IMR-90 (cell line): ENCODE measurements around the gene ATP12A. TPM values are rescaled to one million over a fixed set of nuclear protein-coding genes. Genes with fewer than 3 reads are reported as not detected.

Source experiments
- ATAC-seq: fragments of 200-7000 bp; cut with Tn5 transposase; 2 replicates; pipeline ENCODE4 v1.9.1; 2020; ENCODE audit warnings: low read depth, mild to moderate bottlenecking, moderate library complexity
- BruUV-seq: library from RNA; stranded (reverse); fragments of 400-500 nt; replicated peaks from 2 replicates; lab custom pipeline; 2021; lab: Mats Ljungman, UMichigan
- CTCF ChIA-PET: fragments of 300-600 bp; formaldehyde crosslinking; extraction: SDS; loops from one replicate; lab custom pipeline; 2021; ENCODE audit warnings: antibody characterized with exemption; lab: Yijun Ruan, JAX
- POLR2A ChIA-PET: fragments of 300-600 bp; sonication (Branson Sonifier 250); formaldehyde crosslinking; loops from one replicate; lab custom pipeline; 2022; ENCODE audit warnings: antibody characterized with exemption; ENCODE audit not compliant: unreplicated experiment; lab: Charles Lee
- DNase-seq: peaks from one replicate; pipeline ENCODE4 v3.0.0; 2013
- H2AFZ ChIP-seq: replicated peaks from 2 replicates; pipeline ENCODE3; 2013; ENCODE audit warnings: low read length, mild to moderate bottlenecking; ENCODE audit not compliant: poor library complexity
- H2AK5ac ChIP-seq: 2 replicates; pipeline ENCODE4 v1.6.1; 2013; ENCODE audit warnings: low read depth, low read length, inconsistent platforms
- H2AK9ac ChIP-seq: replicated peaks from 2 replicates; pipeline ENCODE3; 2013; ENCODE audit warnings: mild to moderate bottlenecking, low read depth, low read length, moderate library complexity; ENCODE audit not compliant: poor library complexity
- H2BK120ac ChIP-seq: 2 replicates; pipeline ENCODE4 v1.6.1; 2013; ENCODE audit warnings: low read depth, low read length, inconsistent platforms
- H2BK15ac ChIP-seq: 3 replicates; pipeline ENCODE4 v1.6.1; 2013; ENCODE audit warnings: low read depth, low read length, inconsistent platforms
- H2BK20ac ChIP-seq: 2 replicates; pipeline ENCODE4 v1.6.1; 2013; ENCODE audit warnings: low read depth, mild to moderate bottlenecking, inconsistent platforms, low read length, moderate library complexity
- H2BK5ac ChIP-seq: 2 replicates; pipeline ENCODE4 v1.6.1; 2013; ENCODE audit warnings: mild to moderate bottlenecking, low read depth, low read length, inconsistent platforms; ENCODE audit not compliant: poor library complexity, severe bottlenecking
- H3K14ac ChIP-seq: replicated peaks from 2 replicates; pipeline ENCODE4 v1.6.1; 2013; ENCODE audit warnings: low read depth, low read length, inconsistent platforms
- H3K18ac ChIP-seq: 2 replicates; pipeline ENCODE4 v1.6.1; 2013; ENCODE audit warnings: low read depth, low read length, control low read depth
- H3K23ac ChIP-seq: 2 replicates; pipeline ENCODE4 v1.6.1; 2013; ENCODE audit warnings: low read depth, low read length, inconsistent platforms
- H3K27ac ChIP-seq: 2 replicates; pipeline ENCODE4 v1.5.1; 2013; ENCODE audit warnings: mild to moderate bottlenecking, control low read depth, low read length; ENCODE audit not compliant: insufficient read depth
- H3K27me3 ChIP-seq: 2 replicates; pipeline ENCODE4 v1.6.1; 2013; ENCODE audit warnings: low read length; ENCODE audit not compliant: control insufficient read depth, insufficient read depth
- H3K36me3 ChIP-seq: 2 replicates; pipeline ENCODE4 v1.6.1; 2013; ENCODE audit warnings: low read length, mixed read lengths; ENCODE audit not compliant: control insufficient read depth, insufficient read depth
- H3K4ac ChIP-seq: 2 replicates; pipeline ENCODE4 v1.6.1; 2013; ENCODE audit warnings: low read depth, low read length, inconsistent platforms
- H3K4me1 ChIP-seq: 2 replicates; pipeline ENCODE4 v1.6.1; 2013; ENCODE audit warnings: low read length, mixed read lengths; ENCODE audit not compliant: control insufficient read depth, insufficient read depth
- H3K4me2 ChIP-seq: 2 replicates; pipeline ENCODE4 v1.6.1; 2013; ENCODE audit warnings: low read depth, mild to moderate bottlenecking, control low read depth, low read length, moderate library complexity
- H3K4me3 ChIP-seq: 2 replicates; pipeline ENCODE4 v1.5.1; 2013; ENCODE audit warnings: low read depth, mild to moderate bottlenecking, control low read depth, low read length, moderate library complexity; ENCODE audit not compliant: insufficient read depth
- H3K56ac ChIP-seq: 2 replicates; pipeline ENCODE4 v1.6.1; 2013; ENCODE audit warnings: low read length, inconsistent platforms; ENCODE audit not compliant: insufficient read depth; ENCODE audit errors: extremely low read depth
- H3K79me1 ChIP-seq, 2 experiments: 2 replicates each; pipeline ENCODE4 v1.6.1; 2013; ENCODE audit warnings: low read length in 2 of 2, inconsistent platforms in 1 of 2, low read depth in 1 of 2
- H3K9ac ChIP-seq: 2 replicates; pipeline ENCODE4 v1.6.1; 2013; ENCODE audit warnings: low read depth, low read length, control low read depth
- H3K9me1 ChIP-seq: 2 replicates; pipeline ENCODE4 v1.6.1; 2013; ENCODE audit warnings: low read length, inconsistent platforms; ENCODE audit not compliant: insufficient read depth
- H3K9me3 ChIP-seq: 2 replicates; pipeline ENCODE4 v1.6.1; 2013; ENCODE audit warnings: low read length; ENCODE audit not compliant: control insufficient read depth, insufficient read depth
- H4K20me1 ChIP-seq: 2 replicates; pipeline ENCODE4 v1.6.1; 2013; ENCODE audit warnings: low read length, inconsistent platforms; ENCODE audit not compliant: insufficient read depth
- H4K5ac ChIP-seq: 2 replicates; pipeline ENCODE4 v1.6.1; 2013; ENCODE audit warnings: mild to moderate bottlenecking, low read depth, low read length, control low read depth
- H4K8ac ChIP-seq, 2 experiments: 2 replicates each; pipeline ENCODE4 v1.6.1; 2013; ENCODE audit warnings: low read depth in 2 of 2, low read length in 2 of 2, control low read depth in 1 of 2, inconsistent platforms in 1 of 2
- H4K91ac ChIP-seq: 2 replicates; pipeline ENCODE4 v1.6.1; 2013; ENCODE audit warnings: low read depth, low read length, inconsistent platforms; ENCODE audit not compliant: insufficient read depth
- CEBPB ChIP-seq: IDR thresholded peaks from 2 replicates; pipeline ENCODE4 v1.6.1; 2012; ENCODE audit warnings: low read depth, low read length, improper control_type of control experiment
- CHD1 ChIP-seq: IDR thresholded peaks from 2 replicates; pipeline ENCODE4 v1.6.1; 2012; ENCODE audit warnings: low read depth, low read length, improper control_type of control experiment
- MAFK ChIP-seq: IDR thresholded peaks from 2 replicates; pipeline ENCODE4 v1.6.1; 2012; ENCODE audit warnings: low read depth, low read length, improper control_type of control experiment
- MAZ ChIP-seq: IDR thresholded peaks from 2 replicates; pipeline ENCODE4 v1.6.1; 2012; ENCODE audit warnings: low read depth, mild to moderate bottlenecking, low read length, improper control_type of control experiment, moderate library complexity, borderline replicate concordance
- NFE2L2 ChIP-seq: fragments of 150-350 bp; IDR thresholded peaks from 2 replicates; pipeline ENCODE4 v1.6.1; 2016; ENCODE audit warnings: low read depth, mild to moderate bottlenecking, low read length
- POLR2A ChIP-seq: IDR thresholded peaks from 2 replicates; pipeline ENCODE4 v1.6.1; 2012; ENCODE audit warnings: mild to moderate bottlenecking, low read depth, low read length
- RAD21 ChIP-seq: IDR thresholded peaks from 2 replicates; pipeline ENCODE4 v1.6.1; 2012; ENCODE audit warnings: low read length, improper control_type of control experiment
- USF2 ChIP-seq: fragments of 150-350 bp; IDR thresholded peaks from 2 replicates; pipeline ENCODE4 v1.6.1; 2017; ENCODE audit warnings: mild to moderate bottlenecking, antibody characterized with exemption, low read length, low read depth
- WGBS, 2 experiments: methylation state at CpG; one replicate each; pipeline versions ENCODE4 v1.1.5 to v1.1.7; 2013; ENCODE audit warnings: missing lambda C conversion rate in 2 of 2; ENCODE audit not compliant: insufficient read length in 1 of 2; ENCODE audit errors: extremely low coverage in 2 of 2; 5-methylcytosine and 5-hydroxymethylcytosine counted together
- dilution Hi-C: fragments of 300-500 bp; cut with HindIII; formaldehyde crosslinking; loops from one replicate; pipeline ENCODE4 v1.14.3; 2018; ENCODE audit warnings: low sequenced_read_pairs; ENCODE audit not compliant: unreplicated experiment
- in situ Hi-C: fragments of 300-500 bp; cut with MboI; formaldehyde crosslinking; loops from 3 replicates; pipeline ENCODE4 v1.14.3; 2019; ENCODE audit warnings: low sequenced_read_pairs, inconsistent platforms, mixed read lengths
- intact Hi-C: fragments of 100-400 bp; cut with micrococcal nuclease; formaldehyde crosslinking; loops from 2 replicates; pipeline ENCODE4 v1.10.0; 2022
- polyA plus RNA-seq, 3 experiments: library from polyadenylated mRNA; depleted of rRNA; stranded (reverse); fragments of >200 nt; gene quantifications; 2 replicates each; pipeline ENCODE4 v1.2.3, GENCODE V29; 2012; ENCODE audit warnings: low replicate concordance in 1 of 3
- total RNA-seq: library from RNA; depleted of rRNA; stranded (reverse); fragments of >200 nt; gene quantifications from 2 replicates; pipeline ENCODE4 v1.2.3, GENCODE V29; 2012

The ATP12A gene
- total and polyA plus RNA-seq, 2 of the 4 experiments (the other 2 are of a cell fraction) = not detected

- H3K56ac ChIP-seq = no peak overlapping the region
- dilution Hi-C loops = no loop called here
- no peak overlapping the region for H2BK5ac ChIP-seq
- H3K9me1 ChIP-seq = no peaks in the 10 kb centered on the region
- no peaks in the 10 kb centered on the region for H3K9me3 ChIP-seq
- H4K20me1 ChIP-seq = no peaks in the 10 kb centered on the region
- no peak overlapping the region for H3K4me3 ChIP-seq
- WGBS, 2 experiments = 82% methylated on average over 8 of the region's 18 CpGs; no CpG with 5 or more reads in 1 of the 2 experiments
- ATAC-seq (no peak), DNase-seq (no peak)
- no peak overlapping the region for H4K8ac ChIP-seq
- intact Hi-C loops = no loop called here
- H3K36me3 ChIP-seq = no peaks in the 10 kb centered on the region
- no peak overlapping the region for H3K27ac ChIP-seq
- H3K18ac ChIP-seq = no peak overlapping the region
- no peak overlapping the region for H3K4ac ChIP-seq
- no peak overlapping the region for H4K91ac ChIP-seq
- CTCF ChIA-PET = no interaction called here
- TF ChIP-seq RAD21 (no peak), USF2 (no peak), CHD1 (no peak), NFE2L2 (no peak), CEBPB (no peak), MAZ (no peak), POLR2A (no peak), MAFK (no peak)
- H2AFZ ChIP-seq = no peak overlapping the region
- no peak overlapping the region for H2AK5ac ChIP-seq
- no peaks in the 10 kb centered on the region; the same call in 1 of the 2 replicates for H3K27me3 ChIP-seq
- H3K4me1 ChIP-seq = no peaks in the 10 kb centered on the region
- H3K23ac ChIP-seq = no peak overlapping the region
- H3K4me2 ChIP-seq = no peak overlapping the region
- no peak overlapping the region for H2AK9ac ChIP-seq
- no peak overlapping the region for H2BK120ac ChIP-seq
- H3K14ac ChIP-seq = no peak overlapping the region
- H3K9ac ChIP-seq = no peak overlapping the region
- BruUV-seq = no TSS peak
- no peak overlapping the region for H2BK15ac ChIP-seq
- in situ Hi-C loops = no loop called here
- POLR2A ChIA-PET = no interaction called here
- H4K5ac ChIP-seq = no peak overlapping the region
- H2BK20ac ChIP-seq = no peak overlapping the region
- H3K79me1 ChIP-seq = no peaks in the 10 kb centered on the region
Observed at GRCh38 chr13:24709186-24709913, 29.1 kb downstream of the ATP12A start.
